ENCODE results near the gene STARD8. TPM values are rescaled to one million over a fixed set of nuclear protein-coding genes. Genes with fewer than 3 reads are reported as not detected.
"Not testable (repeated sequence)": the region's sequence is repeated elsewhere in the genome, so short reads cannot be mapped to it uniquely, and the experiment has no call there.

The STARD8 gene
- total RNA-seq, 1 donor from 2014 or later = 11.7 TPM

GRCh38 chrX:68684291-68684918, 36.9 kb downstream of the STARD8 start:
- intact Hi-C loops (cut with DNase I) = loop anchor here (10.0 kb wide), 1 partner anchor 150 kb away; no protein-coding TSS in a partner anchor
- peak; percentile 32 for ATAC-seq
- peak; percentile 82 for DNase-seq (ENCODE audit: missing footprints)

- intact Hi-C loops (cut with DNase I) = loop anchor here (10.0 kb wide), 1 partner anchor 150 kb away; no protein-coding TSS in a partner anchor
- DNase-seq (ENCODE audit: missing footprints) (no peak), ATAC-seq (no peak)
These were observed 37.4 kb downstream of the STARD8 start for GRCh38 chrX:68684919-68685304.

GRCh38 chrX:68685685-68686084, 38.2 kb downstream of the STARD8 start:
- intact Hi-C loops (cut with DNase I) = loop anchor here (10.0 kb wide), 1 partner anchor 151 kb away; no protein-coding TSS in a partner anchor
- ATAC-seq (peak; percentile 62), DNase-seq (ENCODE audit: missing footprints) (peak; percentile 69)

- intact Hi-C loops (cut with DNase I) = loop anchor here (10.0 kb wide), 1 partner anchor 152 kb away; no protein-coding TSS in a partner anchor
- peak; percentile 74 for ATAC-seq
- peak; percentile 74 for DNase-seq (ENCODE audit: missing footprints)
These were observed 38.9 kb downstream of the STARD8 start for GRCh38 chrX:68686097-68686977.

GRCh38 chrX:68688931-68689330, 41.5 kb downstream of the STARD8 start:
- not testable (repeated sequence) for DNase-seq (ENCODE audit: missing footprints); ATAC-seq
- intact Hi-C loops (cut with DNase I) = loop anchor here (10.0 kb wide), 1 partner anchor 154 kb away; no protein-coding TSS in a partner anchor

GRCh38 chrX:68690936-68691501, 43.6 kb downstream of the STARD8 start:
- no peak for ATAC-seq
- DNase-seq (ENCODE audit: missing footprints) = no peak
- intact Hi-C loops (cut with DNase I) = no loop called here

GRCh38 chrX:68691921-68692320, 44.5 kb downstream of the STARD8 start:
- DNase-seq (ENCODE audit: missing footprints) = no peak
- intact Hi-C loops (cut with DNase I) = no loop called here
- no peak for ATAC-seq

GRCh38 chrX:68692651-68693050, 45.2 kb downstream of the STARD8 start:
- DNase-seq (ENCODE audit: missing footprints) (no peak), ATAC-seq (no peak)
- intact Hi-C loops (cut with DNase I) = no loop called here

- intact Hi-C loops (cut with DNase I) = no loop called here
- ATAC-seq = peak; percentile 94
These were observed 46.3 kb downstream of the STARD8 start for GRCh38 chrX:68693481-68694434.

GRCh38 chrX:68694435-68695205, 47.2 kb downstream of the STARD8 start:
- DNase-seq (ENCODE audit: missing footprints) = no peak
- intact Hi-C loops (cut with DNase I) = no loop called here
- no peak for ATAC-seq

More at GRCh38 chrX:68693481-68694434, 46.3 kb downstream of the STARD8 start:
- DNase-seq (ENCODE audit: missing footprints) = peak; percentile 89

GRCh38 chrX:68695206-68695845, 47.9 kb downstream of the STARD8 start:
- DNase-seq (ENCODE audit: missing footprints) (no peak), ATAC-seq (no peak)
- intact Hi-C loops (cut with DNase I) = no loop called here

GRCh38 chrX:68696267-68696990, 49.0 kb downstream of the STARD8 start:
- intact Hi-C loops (cut with DNase I) = no loop called here
- DNase-seq (ENCODE audit: missing footprints) = no peak

GRCh38 chrX:68697036-68697435, 49.6 kb downstream of the STARD8 start:
- DNase-seq (ENCODE audit: missing footprints) (no peak), ATAC-seq (no peak)
- intact Hi-C loops (cut with DNase I) = no loop called here

More at GRCh38 chrX:68696267-68696990, 49.0 kb downstream of the STARD8 start:
- ATAC-seq = no peak

- DNase-seq (ENCODE audit: missing footprints) = no peak
- no peak for ATAC-seq
- intact Hi-C loops (cut with DNase I) = no loop called here
These were observed 50.1 kb downstream of the STARD8 start for GRCh38 chrX:68697465-68698125.

GRCh38 chrX:68698942-68699341, 51.5 kb downstream of the STARD8 start:
- intact Hi-C loops (cut with DNase I) = no loop called here
- DNase-seq (ENCODE audit: missing footprints) = no peak
- no peak for ATAC-seq
